Sigmoid colon (tissue), 4 donors: Measurements from ENCODE around the gene METRN.

ENCODE experiments used
- POLR2AphosphoS5 ChIP-seq, 4 donors: sonication (generic); formaldehyde crosslinking; IDR thresholded peaks; one replicate each; pipeline ENCODE4 v1.6.1; 2017; ENCODE audit warnings: antibody characterized with exemption in 4 of 4
- TF ChIP-seq, protein P1 (sequence below), 4 experiments: fragments of 450-650 bp in 3 of 4; fragments of 200-600 bp in 1 of 4; IDR thresholded peaks; one replicate each; pipeline ENCODE4 v1.5.1; 2016 to 2019; ENCODE audit warnings: antibody characterized with exemption in 4 of 4, mild to moderate bottlenecking in 3 of 4, moderate library complexity in 2 of 4

GRCh38 chr16:680625-680945 is 34.3 kb upstream of the METRN start:
- TF ChIP-seq, protein P1, sequence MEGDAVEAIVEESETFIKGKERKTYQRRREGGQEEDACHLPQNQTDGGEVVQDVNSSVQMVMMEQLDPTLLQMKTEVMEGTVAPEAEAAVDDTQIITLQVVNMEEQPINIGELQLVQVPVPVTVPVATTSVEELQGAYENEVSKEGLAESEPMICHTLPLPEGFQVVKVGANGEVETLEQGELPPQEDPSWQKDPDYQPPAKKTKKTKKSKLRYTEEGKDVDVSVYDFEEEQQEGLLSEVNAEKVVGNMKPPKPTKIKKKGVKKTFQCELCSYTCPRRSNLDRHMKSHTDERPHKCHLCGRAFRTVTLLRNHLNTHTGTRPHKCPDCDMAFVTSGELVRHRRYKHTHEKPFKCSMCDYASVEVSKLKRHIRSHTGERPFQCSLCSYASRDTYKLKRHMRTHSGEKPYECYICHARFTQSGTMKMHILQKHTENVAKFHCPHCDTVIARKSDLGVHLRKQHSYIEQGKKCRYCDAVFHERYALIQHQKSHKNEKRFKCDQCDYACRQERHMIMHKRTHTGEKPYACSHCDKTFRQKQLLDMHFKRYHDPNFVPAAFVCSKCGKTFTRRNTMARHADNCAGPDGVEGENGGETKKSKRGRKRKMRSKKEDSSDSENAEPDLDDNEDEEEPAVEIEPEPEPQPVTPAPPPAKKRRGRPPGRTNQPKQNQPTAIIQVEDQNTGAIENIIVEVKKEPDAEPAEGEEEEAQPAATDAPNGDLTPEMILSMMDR (IDR thresholded peaks at IDR 0.05), result no peak
- TF ChIP-seq POLR2AphosphoS5 (IDR thresholded peaks at IDR 0.05), result no peak
